ENCODE data around the gene UNC5C. TPM values are rescaled to one million over a fixed set of nuclear protein-coding genes. Genes with fewer than 3 reads are reported as not detected.

UNC5C gene
- total and polyA plus RNA-seq, 2 donors (not counting 1 experiment from before 2014, with no cell fraction given): 2.0 to 11.6 TPM

DNA sequence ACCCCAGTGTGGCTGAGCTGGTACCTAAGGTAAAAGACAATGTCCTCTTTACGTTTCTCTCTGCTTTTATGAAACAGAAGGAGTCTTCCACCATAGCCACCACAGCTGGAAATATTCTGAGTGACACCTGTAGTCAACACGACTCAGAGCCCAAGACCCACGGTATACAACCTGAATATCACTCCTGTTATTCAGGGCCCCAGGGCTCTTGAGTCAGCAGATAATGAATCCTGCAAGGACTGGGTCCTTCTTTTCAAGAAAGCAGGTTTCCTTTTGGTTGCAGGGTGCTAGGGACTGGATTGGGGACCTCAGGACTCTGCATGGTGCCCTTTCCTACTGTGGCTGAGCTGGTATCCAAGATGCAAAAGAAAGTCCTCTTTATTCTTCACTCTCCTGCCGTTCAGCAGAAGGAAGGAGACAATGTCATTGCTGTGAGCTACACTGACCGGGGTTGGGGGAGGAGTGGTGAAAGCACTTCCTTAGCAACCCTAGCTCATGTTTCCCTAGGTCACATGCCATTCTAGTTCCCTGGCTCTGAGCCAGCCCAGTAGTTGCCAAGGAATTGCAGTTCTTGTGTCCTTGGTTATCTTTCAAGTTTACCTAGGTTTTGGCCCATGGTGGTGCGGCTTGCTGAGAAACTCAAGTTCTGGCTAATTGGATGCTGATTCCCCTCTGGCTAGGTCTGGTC is 23.7 kb upstream of the UNC5C start:
- H3K27me3 ChIP-seq (ENCODE audit: control insufficient read depth, insufficient read depth, low read length): no peaks in the 10 kb centered on the region
- H3K4me2 ChIP-seq (ENCODE audit: extremely low read depth, insufficient read depth, low read length): no peak overlapping the region
- no peaks in the 10 kb centered on the region for H3K79me2 ChIP-seq (ENCODE audit: control insufficient read depth, insufficient read depth, low read length)
- no peak for TF ChIP-seq EZH2 (IDR thresholded peaks at IDR 0.05; ENCODE audit: low read length, missing control alignments)
- TF ChIP-seq, protein P1, sequence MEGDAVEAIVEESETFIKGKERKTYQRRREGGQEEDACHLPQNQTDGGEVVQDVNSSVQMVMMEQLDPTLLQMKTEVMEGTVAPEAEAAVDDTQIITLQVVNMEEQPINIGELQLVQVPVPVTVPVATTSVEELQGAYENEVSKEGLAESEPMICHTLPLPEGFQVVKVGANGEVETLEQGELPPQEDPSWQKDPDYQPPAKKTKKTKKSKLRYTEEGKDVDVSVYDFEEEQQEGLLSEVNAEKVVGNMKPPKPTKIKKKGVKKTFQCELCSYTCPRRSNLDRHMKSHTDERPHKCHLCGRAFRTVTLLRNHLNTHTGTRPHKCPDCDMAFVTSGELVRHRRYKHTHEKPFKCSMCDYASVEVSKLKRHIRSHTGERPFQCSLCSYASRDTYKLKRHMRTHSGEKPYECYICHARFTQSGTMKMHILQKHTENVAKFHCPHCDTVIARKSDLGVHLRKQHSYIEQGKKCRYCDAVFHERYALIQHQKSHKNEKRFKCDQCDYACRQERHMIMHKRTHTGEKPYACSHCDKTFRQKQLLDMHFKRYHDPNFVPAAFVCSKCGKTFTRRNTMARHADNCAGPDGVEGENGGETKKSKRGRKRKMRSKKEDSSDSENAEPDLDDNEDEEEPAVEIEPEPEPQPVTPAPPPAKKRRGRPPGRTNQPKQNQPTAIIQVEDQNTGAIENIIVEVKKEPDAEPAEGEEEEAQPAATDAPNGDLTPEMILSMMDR (conservative IDR thresholded peaks at IDR 0.05 in 1 of 2, IDR thresholded peaks at IDR 0.05 in 1 of 2; ENCODE audit: low read depth in 1 of 2, low read length in 2 of 2): no peak
- H2AFZ ChIP-seq (ENCODE audit: low read length): no peak overlapping the region
- no peak overlapping the region for H3K27ac ChIP-seq (ENCODE audit: insufficient read depth, low read length)
- no peaks in the 10 kb centered on the region for H4K20me1 ChIP-seq (ENCODE audit: control insufficient read depth, extremely low read depth, insufficient read depth, low read length)
- H3K9ac ChIP-seq (ENCODE audit: insufficient read depth, low read length): no peak overlapping the region
- H3K4me3 ChIP-seq (replicated peaks in 1 of 4; ENCODE audit: control extremely low read depth in 1 of 4, insufficient read depth in 1 of 4, low read depth in 3 of 4, low read length in 4 of 4): no peak overlapping the region
- no peaks in the 10 kb centered on the region for H3K9me3 ChIP-seq (ENCODE audit: control insufficient read depth, insufficient read depth, low read depth, low read length)
- DNase-seq (ENCODE audit: low read depth in 2 of 2): peak; percentile 5 to 36
- H3K4me1 ChIP-seq (ENCODE audit: control insufficient read depth, extremely low read depth, insufficient read depth, low read length): no peaks in the 10 kb centered on the region
- no peaks in the 10 kb centered on the region for H3K36me3 ChIP-seq (ENCODE audit: control insufficient read depth, insufficient read depth, low read length)

DNA sequence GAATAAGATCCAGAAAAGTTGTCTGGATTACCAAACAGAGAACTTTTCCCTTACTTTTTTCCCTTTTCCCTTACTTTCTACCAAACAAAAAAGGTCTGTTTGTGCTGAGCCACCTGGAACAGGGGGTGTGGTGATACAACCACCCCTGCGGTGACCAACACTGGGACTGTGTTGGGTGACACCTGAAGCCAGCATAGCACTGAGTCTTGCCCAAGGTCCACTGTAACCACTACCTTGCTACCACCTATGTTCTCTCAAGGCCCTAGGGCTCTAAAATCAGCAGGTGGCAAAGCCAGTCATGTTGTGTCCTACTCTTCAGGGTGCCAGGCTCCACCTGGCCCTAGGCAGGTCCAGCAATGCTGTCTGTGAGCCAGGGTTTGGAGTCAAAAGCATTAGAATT is 22.8 kb upstream of the UNC5C start:
- H3K79me2 ChIP-seq (ENCODE audit: control insufficient read depth, insufficient read depth, low read length): no peaks in the 10 kb centered on the region
- no peak overlapping the region for H3K27ac ChIP-seq (ENCODE audit: insufficient read depth, low read length)
- no peaks in the 10 kb centered on the region for H3K4me1 ChIP-seq (ENCODE audit: control insufficient read depth, extremely low read depth, insufficient read depth, low read length)
- H3K4me3 ChIP-seq (replicated peaks in 1 of 4; ENCODE audit: control extremely low read depth in 1 of 4, insufficient read depth in 1 of 4, low read depth in 3 of 4, low read length in 4 of 4): no peak overlapping the region
- H3K4me2 ChIP-seq (ENCODE audit: extremely low read depth, insufficient read depth, low read length): no peak overlapping the region
- H3K9me3 ChIP-seq (ENCODE audit: control insufficient read depth, insufficient read depth, low read depth, low read length): no peaks in the 10 kb centered on the region
- TF ChIP-seq EZH2 (IDR thresholded peaks at IDR 0.05; ENCODE audit: low read length, missing control alignments): no peak
- TF ChIP-seq, protein P1 (conservative IDR thresholded peaks at IDR 0.05 in 1 of 2, IDR thresholded peaks at IDR 0.05 in 1 of 2; ENCODE audit: low read depth in 1 of 2, low read length in 2 of 2): no peak
- no peaks in the 10 kb centered on the region for H4K20me1 ChIP-seq (ENCODE audit: control insufficient read depth, extremely low read depth, insufficient read depth, low read length)
- H3K9ac ChIP-seq (ENCODE audit: insufficient read depth, low read length): no peak overlapping the region
- H3K27me3 ChIP-seq (ENCODE audit: control insufficient read depth, insufficient read depth, low read length): no peaks in the 10 kb centered on the region
- DNase-seq (ENCODE audit: low read depth in 2 of 2): no peak
- H3K36me3 ChIP-seq (ENCODE audit: control insufficient read depth, insufficient read depth, low read length): no peaks in the 10 kb centered on the region
- H2AFZ ChIP-seq (ENCODE audit: low read length): no peak overlapping the region

DNA sequence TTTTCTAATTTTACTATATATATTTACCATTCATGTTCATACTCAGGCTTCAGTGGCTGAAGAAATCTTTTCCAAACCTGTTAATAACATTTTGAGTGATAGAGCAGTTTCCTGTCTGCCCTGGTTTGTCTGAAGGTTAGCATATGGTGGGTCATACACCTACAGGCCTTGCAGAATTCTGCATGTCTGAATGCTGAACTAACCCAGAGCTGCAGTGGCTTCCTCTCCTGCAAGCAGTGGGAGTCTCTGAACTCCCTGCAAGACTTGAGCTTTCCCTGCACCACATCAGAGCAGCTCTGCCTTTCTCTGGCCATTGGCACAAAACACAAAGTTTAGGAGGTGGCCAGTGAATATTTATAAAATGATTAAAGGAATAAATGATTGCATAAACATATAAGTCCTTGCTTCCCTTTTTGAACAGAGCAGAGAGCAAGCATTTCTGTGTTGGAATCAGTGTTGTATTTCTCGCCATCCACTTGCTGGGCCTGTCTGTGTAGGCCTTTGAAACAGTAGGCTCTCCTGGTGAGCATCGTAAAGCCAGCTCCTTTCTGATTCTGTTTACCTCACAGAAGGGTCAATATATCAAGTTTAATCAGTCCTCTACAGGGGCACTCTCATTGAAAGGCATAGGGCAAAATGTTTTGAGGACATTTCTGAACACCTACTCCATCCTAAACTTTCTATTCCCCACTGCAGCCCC is 15.0 kb upstream of the UNC5C start:
- Histone ChIP-seq H3K27me3 (ENCODE audit: control insufficient read depth, insufficient read depth, low read length) (no peaks in the 10 kb centered on the region), H3K36me3 (ENCODE audit: control insufficient read depth, insufficient read depth, low read length) (no peaks in the 10 kb centered on the region), H2AFZ (ENCODE audit: low read length) (no peak overlapping the region), H3K27ac (ENCODE audit: insufficient read depth, low read length) (no peak overlapping the region), H3K9ac (ENCODE audit: insufficient read depth, low read length) (no peak overlapping the region), H3K4me2 (ENCODE audit: extremely low read depth, insufficient read depth, low read length) (no peak overlapping the region), H3K4me3 (replicated peaks in 1 of 4; ENCODE audit: control extremely low read depth in 1 of 4, insufficient read depth in 1 of 4, low read depth in 3 of 4, low read length in 4 of 4) (no peak overlapping the region), H3K79me2 (ENCODE audit: control insufficient read depth, insufficient read depth, low read length) (no peaks in the 10 kb centered on the region), H3K9me3 (ENCODE audit: control insufficient read depth, insufficient read depth, low read depth, low read length) (no peaks in the 10 kb centered on the region), H4K20me1 (ENCODE audit: control insufficient read depth, extremely low read depth, insufficient read depth, low read length) (no peaks in the 10 kb centered on the region), H3K4me1 (ENCODE audit: control insufficient read depth, extremely low read depth, insufficient read depth, low read length) (no peaks in the 10 kb centered on the region)
- no peak for TF ChIP-seq EZH2 (IDR thresholded peaks at IDR 0.05; ENCODE audit: low read length, missing control alignments)
- TF ChIP-seq, protein P1 (conservative IDR thresholded peaks at IDR 0.05 in 1 of 2, IDR thresholded peaks at IDR 0.05 in 1 of 2; ENCODE audit: low read depth in 1 of 2, low read length in 2 of 2): no peak
- no peak for DNase-seq (ENCODE audit: low read depth in 2 of 2)

All from fibroblast of lung (primary cell).